Neural crest cell (in vitro differentiated cells): ENCODE measurements around the gene PHLDA3. TPM values are rescaled to one million over a fixed set of nuclear protein-coding genes. Genes with fewer than 3 reads are reported as not detected.

Experiments
- DNase-seq: peaks from one replicate; pipeline ENCODE4 v3.0.0; 2021; ENCODE audit warnings: low read depth, mixed read lengths, low spot score
- H3K27ac Mint-ChIP-seq: one replicate; pipeline ENCODE4 v1.8.0; 2021; ENCODE audit warnings: mild to moderate bottlenecking, mixed read lengths; ENCODE audit not compliant: unreplicated experiment
- H3K27me3 Mint-ChIP-seq: 2 replicates; pipeline ENCODE4 v1.8.0; 2021; ENCODE audit warnings: low read depth, mild to moderate bottlenecking, mixed read lengths
- H3K36me3 Mint-ChIP-seq: 2 replicates; pipeline ENCODE4 v1.8.0; 2021; ENCODE audit warnings: low read depth, mild to moderate bottlenecking, mixed read lengths
- H3K4me1 Mint-ChIP-seq: 2 replicates; pipeline ENCODE4 v1.8.0; 2021; ENCODE audit warnings: mixed read lengths
- H3K4me3 Mint-ChIP-seq: one replicate; pipeline ENCODE4 v1.8.0; 2021; ENCODE audit warnings: mild to moderate bottlenecking, mixed read lengths
- H3K9me3 Mint-ChIP-seq: 2 replicates; pipeline ENCODE4 v1.8.0; 2021; ENCODE audit warnings: mixed read lengths
- CTCF ChIP-seq: fragments of 200-600 bp; sonication (generic); conservative IDR thresholded peaks from 2 replicates; pipeline ENCODE4 v1.5.0; 2021; ENCODE audit warnings: antibody characterized with exemption, mild to moderate bottlenecking
- total RNA-seq: library from RNA; stranded (reverse); gene quantifications from 2 replicates; pipeline ENCODE4 v1.2.1, GENCODE V29; 2021

PHLDA3 gene
- total RNA-seq, 1 donor from 2014 or later, result 10.7 TPM

GRCh38 chr1:201419256-201419655, 49.7 kb downstream of the PHLDA3 start:
- Mint-ChIP-seq H3K9me3 (no peaks in the 10 kb centered on the region), H3K27me3 (peaks cover 4% of the 10 kb centered on the region), H3K4me1 (peaks cover 33% of the 10 kb centered on the region), H3K4me3 (no peak overlapping the region), H3K27ac (no peak overlapping the region), H3K36me3 (no peaks in the 10 kb centered on the region)
- DNase-seq, result no peak
- TF ChIP-seq CTCF, result no peak

- Mint-ChIP-seq H3K27me3 (peaks cover 4% of the 10 kb centered on the region), H3K4me1 (peaks cover 25% of the 10 kb centered on the region), H3K9me3 (no peaks in the 10 kb centered on the region), H3K4me3 (no peak overlapping the region), H3K27ac (no peak overlapping the region), H3K36me3 (no peaks in the 10 kb centered on the region)
- DNase-seq, result no peak
- TF ChIP-seq CTCF, result no peak
Observed at GRCh38 chr1:201418461-201418860, 50.5 kb downstream of the PHLDA3 start.

Other genes starting within 250 kb of the PHLDA3 start
- gene PKP1, start 185.7 kb downstream of the PHLDA3 start, total RNA-seq, result not detected in 2 replicates
- gene TNNT2, start 91.5 kb downstream of the PHLDA3 start, total RNA-seq, result not detected in 2 replicates
- not detected in 2 replicates for gene LAD1, start 69.9 kb downstream of the PHLDA3 start, total RNA-seq
- gene TNNI1, start 47.5 kb downstream of the PHLDA3 start, total RNA-seq, result 0.30 and 0.93 TPM in 2 replicates
- gene CSRP1, start 37.9 kb upstream of the PHLDA3 start, total RNA-seq, result 0.41 and 1.5 TPM in 2 replicates
- 44.1 and 47.3 TPM in 2 replicates for gene NAV1, start 69.9 kb upstream of the PHLDA3 start, total RNA-seq